Panc1 (cell line): ENCODE measurements around the gene C19orf25. TPM values are rescaled to one million over a fixed set of nuclear protein-coding genes. Genes with fewer than 3 reads are reported as not detected.
"Not testable (repeated sequence)": the region's sequence is repeated elsewhere in the genome, so short reads cannot be mapped to it uniquely, and the experiment has no call there.

Experiments used
- ATAC-seq: fragments of 200-7000 bp; cut with Tn5 transposase; 2 replicates; pipeline ENCODE4 v1.9.1; 2020; ENCODE audit warnings: mild to moderate bottlenecking, moderate library complexity
- BruUV-seq: library from RNA; stranded (reverse); fragments of 400-500 nt; replicated peaks from 2 replicates; lab custom pipeline; 2021; lab: Mats Ljungman, UMichigan
- CTCF ChIA-PET: fragments of 300-600 bp; sonication (Branson Sonifier 250); formaldehyde crosslinking; loops from one replicate; lab custom pipeline; 2022; ENCODE audit warnings: antibody characterized with exemption; lab: Charles Lee
- POLR2A ChIA-PET: fragments of 300-600 bp; sonication (Branson Sonifier 250); formaldehyde crosslinking; loops from one replicate; lab custom pipeline; 2022; ENCODE audit warnings: antibody characterized with exemption; lab: Charles Lee
- DNase-seq: peaks from one replicate; pipeline ENCODE4 v3.0.0-alpha.2; 2010; ENCODE audit warnings: low read depth, low spot score
- H3K27ac ChIP-seq: 2 replicates; pipeline ENCODE4 v1.5.1; 2011; ENCODE audit warnings: mild to moderate bottlenecking, low read length, inconsistent platforms
- H3K27me3 ChIP-seq: fragments of 200-500 bp; sonication (Bioruptor generic); 2 replicates; pipeline ENCODE4 v1.6.0; 2014; ENCODE audit warnings: low read length, inconsistent platforms; ENCODE audit not compliant: control insufficient read depth, insufficient read depth
- H3K36me3 ChIP-seq: fragments of 200-500 bp; sonication (Bioruptor generic); 2 replicates; pipeline ENCODE4 v1.5.1; 2014; ENCODE audit warnings: inconsistent platforms, mild to moderate bottlenecking, low read length, moderate library complexity; ENCODE audit not compliant: control insufficient read depth, insufficient read depth
- H3K4me1 ChIP-seq: 2 replicates; pipeline ENCODE4 v1.5.1; 2011; ENCODE audit warnings: inconsistent platforms, mild to moderate bottlenecking, low read length, moderate library complexity; ENCODE audit not compliant: control insufficient read depth, insufficient read depth
- H3K4me3 ChIP-seq, 2 experiments: 2 replicates each; pipeline ENCODE4 v1.5.1; 2011 to 2012; ENCODE audit warnings: low read depth in 2 of 2, low read length in 2 of 2, mild to moderate bottlenecking in 2 of 2, inconsistent platforms in 1 of 2, moderate library complexity in 1 of 2
- H3K9me3 ChIP-seq: fragments of 200-500 bp; sonication (Bioruptor generic); 2 replicates; pipeline ENCODE4 v1.5.1; 2014; ENCODE audit warnings: low read depth, mild to moderate bottlenecking, inconsistent platforms, low read length, moderate library complexity; ENCODE audit not compliant: control insufficient read depth, insufficient read depth
- POLR2AphosphoS5 ChIP-seq: IDR thresholded peaks from 2 replicates; pipeline ENCODE4 v1.6.1; 2012; ENCODE audit warnings: mild to moderate bottlenecking, low read depth, low read length, moderate library complexity
- SIN3A ChIP-seq: IDR thresholded peaks from 2 replicates; pipeline ENCODE4 v1.6.1; 2012; ENCODE audit warnings: low read depth, mild to moderate bottlenecking, low read length, moderate library complexity, borderline replicate concordance; ENCODE audit not compliant: insufficient read depth
- TCF7L2 ChIP-seq: IDR thresholded peaks from 2 replicates; pipeline ENCODE4 v1.6.1; 2011; ENCODE audit warnings: mild to moderate bottlenecking, low read depth, low read length, inconsistent platforms
- in situ Hi-C: cut with HindIII; loops from 2 replicates; pipeline ENCODE4 v1.10.0; 2016; ENCODE audit warnings: low sequenced_read_pairs, low pct_unique_long_range_greater_than_20kb
- intact Hi-C: fragments of 100-400 bp; cut with micrococcal nuclease; formaldehyde crosslinking; loops from one replicate; pipeline ENCODE4 v1.10.0; 2022; ENCODE audit not compliant: unreplicated experiment
- total RNA-seq: library from RNA; stranded (reverse); gene quantifications from one replicate; pipeline ENCODE4 v1.2.1, GENCODE V29; 2021; ENCODE audit not compliant: unreplicated experiment
- TF ChIP-seq, protein P1 (sequence below): fragments of 450-650 bp; IDR thresholded peaks from 2 replicates; pipeline ENCODE4 v1.5.1; 2017; ENCODE audit warnings: mild to moderate bottlenecking
- TF ChIP-seq, protein P2 (sequence below), 2 experiments: IDR thresholded peaks; 2 replicates each; pipeline ENCODE4 v1.6.1; 2011 to 2012; ENCODE audit warnings: low read depth in 2 of 2, control low read depth in 1 of 2, low read length in 1 of 2, mild to moderate bottlenecking in 1 of 2, moderate library complexity in 1 of 2; ENCODE audit not compliant: insufficient read depth in 1 of 2

C19orf25 gene
- total RNA-seq, 1 experiment from 2014 or later = 34.7 TPM

DNA sequence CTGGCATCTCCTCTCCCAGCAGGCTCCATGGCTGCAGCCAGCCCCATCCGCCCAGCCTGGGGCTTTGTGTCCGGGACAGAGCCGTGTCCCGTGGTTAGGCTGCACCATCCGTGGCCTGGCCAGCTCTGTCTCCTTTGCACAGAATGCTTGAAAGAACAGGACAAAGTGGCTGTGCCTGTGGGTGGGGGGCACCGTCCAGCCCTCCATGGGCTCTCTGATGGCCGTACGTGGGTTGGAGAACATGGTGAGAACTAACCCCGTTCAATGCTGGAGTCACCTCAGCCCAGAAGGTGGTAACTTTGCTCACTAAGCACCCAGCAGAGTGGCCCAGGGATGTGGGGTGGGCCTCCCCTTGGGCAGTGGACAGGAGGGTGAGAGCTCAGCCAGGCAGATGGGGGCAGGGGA is 38.0 kb downstream of the C19orf25 start:
- H3K27me3 ChIP-seq = no peaks in the 10 kb centered on the region
- peak overlapping the region; percentile 89 for H3K27ac ChIP-seq
- CTCF ChIA-PET = no interaction called here
- no peak for ATAC-seq
- TF ChIP-seq, protein P1, sequence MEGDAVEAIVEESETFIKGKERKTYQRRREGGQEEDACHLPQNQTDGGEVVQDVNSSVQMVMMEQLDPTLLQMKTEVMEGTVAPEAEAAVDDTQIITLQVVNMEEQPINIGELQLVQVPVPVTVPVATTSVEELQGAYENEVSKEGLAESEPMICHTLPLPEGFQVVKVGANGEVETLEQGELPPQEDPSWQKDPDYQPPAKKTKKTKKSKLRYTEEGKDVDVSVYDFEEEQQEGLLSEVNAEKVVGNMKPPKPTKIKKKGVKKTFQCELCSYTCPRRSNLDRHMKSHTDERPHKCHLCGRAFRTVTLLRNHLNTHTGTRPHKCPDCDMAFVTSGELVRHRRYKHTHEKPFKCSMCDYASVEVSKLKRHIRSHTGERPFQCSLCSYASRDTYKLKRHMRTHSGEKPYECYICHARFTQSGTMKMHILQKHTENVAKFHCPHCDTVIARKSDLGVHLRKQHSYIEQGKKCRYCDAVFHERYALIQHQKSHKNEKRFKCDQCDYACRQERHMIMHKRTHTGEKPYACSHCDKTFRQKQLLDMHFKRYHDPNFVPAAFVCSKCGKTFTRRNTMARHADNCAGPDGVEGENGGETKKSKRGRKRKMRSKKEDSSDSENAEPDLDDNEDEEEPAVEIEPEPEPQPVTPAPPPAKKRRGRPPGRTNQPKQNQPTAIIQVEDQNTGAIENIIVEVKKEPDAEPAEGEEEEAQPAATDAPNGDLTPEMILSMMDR = no peak
- no peak for TF ChIP-seq SIN3A
- TF ChIP-seq POLR2AphosphoS5 = no peak
- TF ChIP-seq, protein P2, sequence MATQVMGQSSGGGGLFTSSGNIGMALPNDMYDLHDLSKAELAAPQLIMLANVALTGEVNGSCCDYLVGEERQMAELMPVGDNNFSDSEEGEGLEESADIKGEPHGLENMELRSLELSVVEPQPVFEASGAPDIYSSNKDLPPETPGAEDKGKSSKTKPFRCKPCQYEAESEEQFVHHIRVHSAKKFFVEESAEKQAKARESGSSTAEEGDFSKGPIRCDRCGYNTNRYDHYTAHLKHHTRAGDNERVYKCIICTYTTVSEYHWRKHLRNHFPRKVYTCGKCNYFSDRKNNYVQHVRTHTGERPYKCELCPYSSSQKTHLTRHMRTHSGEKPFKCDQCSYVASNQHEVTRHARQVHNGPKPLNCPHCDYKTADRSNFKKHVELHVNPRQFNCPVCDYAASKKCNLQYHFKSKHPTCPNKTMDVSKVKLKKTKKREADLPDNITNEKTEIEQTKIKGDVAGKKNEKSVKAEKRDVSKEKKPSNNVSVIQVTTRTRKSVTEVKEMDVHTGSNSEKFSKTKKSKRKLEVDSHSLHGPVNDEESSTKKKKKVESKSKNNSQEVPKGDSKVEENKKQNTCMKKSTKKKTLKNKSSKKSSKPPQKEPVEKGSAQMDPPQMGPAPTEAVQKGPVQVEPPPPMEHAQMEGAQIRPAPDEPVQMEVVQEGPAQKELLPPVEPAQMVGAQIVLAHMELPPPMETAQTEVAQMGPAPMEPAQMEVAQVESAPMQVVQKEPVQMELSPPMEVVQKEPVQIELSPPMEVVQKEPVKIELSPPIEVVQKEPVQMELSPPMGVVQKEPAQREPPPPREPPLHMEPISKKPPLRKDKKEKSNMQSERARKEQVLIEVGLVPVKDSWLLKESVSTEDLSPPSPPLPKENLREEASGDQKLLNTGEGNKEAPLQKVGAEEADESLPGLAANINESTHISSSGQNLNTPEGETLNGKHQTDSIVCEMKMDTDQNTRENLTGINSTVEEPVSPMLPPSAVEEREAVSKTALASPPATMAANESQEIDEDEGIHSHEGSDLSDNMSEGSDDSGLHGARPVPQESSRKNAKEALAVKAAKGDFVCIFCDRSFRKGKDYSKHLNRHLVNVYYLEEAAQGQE (IDR thresholded peaks at IDR 0.05; ENCODE audit: insufficient read depth in 1 of 2, low read depth in 2 of 2, low read length in 1 of 2) = no peak
- no peak for TF ChIP-seq TCF7L2
- peaks cover 46% of the 10 kb centered on the region for H3K4me1 ChIP-seq
- peaks cover 6% of the 10 kb centered on the region for H3K36me3 ChIP-seq
- POLR2A ChIA-PET = no interaction called here
- H3K4me3 ChIP-seq = peak overlapping the region in 1 of 2 experiments; percentile 86; a peak in 2 of 4 replicates
- BruUV-seq = no TSS peak
- in situ Hi-C loops (no loop called here), intact Hi-C loops (no loop called here)
- H3K9me3 ChIP-seq = no peaks in the 10 kb centered on the region
- DNase-seq = no peak

DNA sequence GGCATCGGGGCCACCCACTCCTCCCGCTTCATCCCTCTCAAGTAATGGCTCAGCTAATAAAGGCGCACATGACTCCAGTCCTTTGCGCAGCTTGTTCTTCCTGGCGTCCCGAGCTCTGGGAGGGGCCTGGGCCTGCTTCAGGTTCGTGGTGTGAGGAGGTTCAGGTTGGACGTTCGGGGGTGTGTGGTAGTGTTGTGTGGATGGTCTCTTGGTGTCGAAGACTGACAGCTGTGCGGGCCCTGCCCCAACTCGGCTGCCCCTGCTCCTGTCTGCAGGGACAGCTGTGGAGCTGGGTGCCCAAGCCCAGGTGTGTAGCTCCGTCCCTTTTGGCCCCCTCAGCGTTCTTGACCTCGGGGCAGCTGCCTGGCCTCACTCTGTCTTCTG is 38.6 kb downstream of the C19orf25 start:
- TF ChIP-seq, protein P2 (IDR thresholded peaks at IDR 0.05; ENCODE audit: insufficient read depth in 1 of 2, low read depth in 2 of 2, low read length in 1 of 2) = no peak
- TF ChIP-seq, protein P1 = no peak
- TF ChIP-seq TCF7L2 = no peak
- TF ChIP-seq SIN3A = no peak
- TF ChIP-seq POLR2AphosphoS5 = no peak; the same call in 1 of the 2 replicates
- intact Hi-C loops = no loop called here
- peak overlapping the region; percentile 89 for H3K27ac ChIP-seq
- POLR2A ChIA-PET = no interaction called here
- ATAC-seq (no peak), DNase-seq (no peak)
- no peaks in the 10 kb centered on the region for H3K9me3 ChIP-seq
- no TSS peak for BruUV-seq
- in situ Hi-C loops = no loop called here
- H3K4me1 ChIP-seq = peaks cover 46% of the 10 kb centered on the region
- CTCF ChIA-PET = no interaction called here
- peaks cover 6% of the 10 kb centered on the region for H3K36me3 ChIP-seq
- H3K4me3 ChIP-seq = peak overlapping the region; percentile 73 to 86
- H3K27me3 ChIP-seq = no peaks in the 10 kb centered on the region

DNA sequence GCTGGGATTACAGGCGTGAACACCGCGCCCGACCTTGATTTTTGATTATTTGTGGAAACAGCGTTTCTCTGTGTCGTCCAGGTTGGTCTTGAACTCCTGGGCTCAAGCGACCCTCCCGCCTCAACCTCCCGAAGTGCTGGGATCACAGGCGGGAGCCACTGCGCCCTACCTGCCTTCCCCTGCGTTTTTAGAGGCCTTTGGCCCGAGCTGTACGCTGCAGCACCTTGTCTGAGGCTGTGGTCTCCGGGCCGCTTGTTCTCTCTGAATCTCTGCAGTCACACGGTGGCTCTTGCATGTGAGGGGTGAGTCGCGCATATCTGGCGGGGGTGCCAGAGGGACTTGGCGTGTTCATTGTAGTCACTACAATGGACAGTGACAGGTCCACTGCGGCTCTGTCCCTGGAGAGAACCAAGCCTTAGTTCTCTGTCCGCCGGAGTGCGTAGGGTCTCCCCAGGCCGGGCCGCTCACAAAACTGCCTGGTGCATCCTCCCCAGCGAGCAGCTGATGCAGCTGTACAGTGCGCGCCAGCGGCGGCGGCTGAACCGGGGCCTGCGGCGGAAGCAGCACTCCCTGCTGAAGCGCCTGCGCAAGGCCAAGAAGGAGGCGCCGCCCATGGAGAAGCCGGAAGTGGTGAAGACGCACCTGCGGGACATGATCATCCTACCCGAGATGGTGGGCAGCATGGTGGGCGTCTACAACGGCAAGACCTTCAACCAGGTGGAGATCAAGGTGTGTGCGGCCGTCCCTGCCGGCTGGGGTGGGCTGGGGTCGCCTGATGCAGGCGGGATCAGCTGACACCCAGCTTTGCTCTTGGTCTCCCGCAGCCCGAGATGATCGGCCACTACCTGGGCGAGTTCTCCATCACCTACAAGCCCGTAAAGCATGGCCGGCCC is 39.2 kb downstream of the C19orf25 start:
- H3K36me3 ChIP-seq, BruUV-seq, H3K27me3 ChIP-seq, CTCF ChIA-PET, in situ Hi-C loops, intact Hi-C loops, ATAC-seq, H3K9me3 ChIP-seq, DNase-seq, POLR2A ChIA-PET: not testable (repeated sequence)
- H3K4me3 ChIP-seq = peak overlapping the region; percentile 73 to 86
- peak overlapping the region; percentile 89 for H3K27ac ChIP-seq
- H3K4me1 ChIP-seq = peaks cover 44% of the 10 kb centered on the region
